H9 (cell line): ENCODE measurements around the gene CENPP. TPM values are rescaled to one million over a fixed set of nuclear protein-coding genes. Genes with fewer than 3 reads are reported as not detected.

Experiments used
- DNase-seq: peaks from one replicate; pipeline ENCODE4 v3.0.0-alpha.2; 2017
- H2AFZ ChIP-seq: one replicate; pipeline ENCODE4 v1.6.1; 2013; ENCODE audit warnings: mild to moderate bottlenecking, low read length, control low read depth, moderate library complexity
- H2AK5ac ChIP-seq: 2 replicates; pipeline ENCODE4 v1.6.1; 2013; ENCODE audit warnings: low read length, control low read depth, mixed read lengths; ENCODE audit not compliant: insufficient read length
- H2BK120ac ChIP-seq: one replicate; pipeline ENCODE4 v1.6.1; 2013; ENCODE audit warnings: low read depth, mild to moderate bottlenecking, low read length, control low read depth, inconsistent platforms; ENCODE audit not compliant: poor library complexity, severe bottlenecking
- H2BK12ac ChIP-seq: 2 replicates; pipeline ENCODE4 v1.6.1; 2013; ENCODE audit warnings: low read length, control low read depth, mixed read lengths, low read depth; ENCODE audit not compliant: insufficient read length
- H2BK15ac ChIP-seq: 2 replicates; pipeline ENCODE4 v1.6.1; 2013; ENCODE audit warnings: low read depth, low read length, control low read depth
- H2BK20ac ChIP-seq: one replicate; pipeline ENCODE4 v1.6.1; 2013; ENCODE audit warnings: low read depth, mild to moderate bottlenecking, low read length, control low read depth, inconsistent platforms; ENCODE audit not compliant: poor library complexity, severe bottlenecking
- H2BK5ac ChIP-seq: 2 replicates; pipeline ENCODE4 v1.6.1; 2013; ENCODE audit warnings: low read length, control low read depth, mixed read lengths; ENCODE audit not compliant: insufficient read length
- H3K14ac ChIP-seq: 2 replicates; pipeline ENCODE4 v1.6.1; 2013; ENCODE audit warnings: low read length, control low read depth; ENCODE audit not compliant: insufficient read depth
- H3K18ac ChIP-seq: 2 replicates; pipeline ENCODE4 v1.6.1; 2013; ENCODE audit warnings: low read depth, mild to moderate bottlenecking, mixed read lengths, low read length, control low read depth; ENCODE audit not compliant: insufficient read length
- H3K23ac ChIP-seq: 2 replicates; pipeline ENCODE4 v1.6.1; 2013; ENCODE audit warnings: low read length, control low read depth, mixed read lengths, low read depth; ENCODE audit not compliant: insufficient read length
- H3K23me2 ChIP-seq: 2 replicates; pipeline ENCODE4 v1.6.1; 2013; ENCODE audit warnings: low read depth, mild to moderate bottlenecking, mixed read lengths, low read length, control low read depth; ENCODE audit not compliant: insufficient read length, poor library complexity, severe bottlenecking
- H3K27ac ChIP-seq: 2 replicates; pipeline ENCODE4 v1.5.1; 2013; ENCODE audit warnings: low read length, control low read depth, mixed read lengths, low read depth; ENCODE audit not compliant: insufficient read length
- H3K27me3 ChIP-seq: 2 replicates; pipeline ENCODE4 v1.6.1; 2013; ENCODE audit warnings: low read length, control low read depth, inconsistent platforms; ENCODE audit not compliant: insufficient read depth
- H3K4ac ChIP-seq: 2 replicates; pipeline ENCODE4 v1.6.1; 2013; ENCODE audit warnings: low read depth, mild to moderate bottlenecking, control low read depth, inconsistent platforms, low read length, moderate library complexity
- H3K4me1 ChIP-seq: 2 replicates; pipeline ENCODE4 v1.6.1; 2013; ENCODE audit warnings: low read length, control low read depth, inconsistent platforms; ENCODE audit not compliant: insufficient read depth
- H3K4me2 ChIP-seq: 2 replicates; pipeline ENCODE4 v1.6.1; 2013; ENCODE audit warnings: low read length, control low read depth, mixed read lengths; ENCODE audit not compliant: insufficient read length, insufficient read depth
- H3K56ac ChIP-seq: 2 replicates; pipeline ENCODE4 v1.6.1; 2013; ENCODE audit warnings: low read depth, mild to moderate bottlenecking, mixed read lengths, low read length, control low read depth; ENCODE audit not compliant: insufficient read length
- H3K79me1 ChIP-seq: 2 replicates; pipeline ENCODE4 v1.6.1; 2013; ENCODE audit warnings: low read depth, mild to moderate bottlenecking, moderate library complexity, low read length, control low read depth, inconsistent platforms; ENCODE audit not compliant: insufficient read depth, poor library complexity, severe bottlenecking
- H3K79me2 ChIP-seq: 2 replicates; pipeline ENCODE4 v1.6.1; 2013; ENCODE audit warnings: low read length, control low read depth, inconsistent platforms; ENCODE audit not compliant: insufficient read depth
- H3K9ac ChIP-seq: 2 replicates; pipeline ENCODE4 v1.6.1; 2013; ENCODE audit warnings: low read length, control low read depth, mixed read lengths; ENCODE audit not compliant: insufficient read length; ENCODE audit errors: extremely low read depth
- H3K9me3 ChIP-seq: one replicate; pipeline ENCODE4 v1.6.1; 2013; ENCODE audit warnings: low read depth, low read length, inconsistent platforms; ENCODE audit not compliant: control insufficient read depth
- H3T11ph ChIP-seq: one replicate; pipeline ENCODE4 v1.6.1; 2013; ENCODE audit warnings: mild to moderate bottlenecking, low read length, control low read depth, inconsistent platforms
- H4K20me1 ChIP-seq: one replicate; pipeline ENCODE4 v1.6.1; 2013; ENCODE audit not compliant: control insufficient read depth, insufficient read length, insufficient read depth
- H4K5ac ChIP-seq: 2 replicates; pipeline ENCODE4 v1.6.1; 2013; ENCODE audit warnings: low read depth, mild to moderate bottlenecking, mixed read lengths, low read length, control low read depth; ENCODE audit not compliant: insufficient read length
- H4K8ac ChIP-seq: replicated peaks from 2 replicates; pipeline ENCODE4 v1.6.1; 2013; ENCODE audit warnings: low read length, control low read depth, mixed read lengths, low read depth; ENCODE audit not compliant: insufficient read length
- H4K91ac ChIP-seq: 2 replicates; pipeline ENCODE4 v1.6.1; 2013; ENCODE audit warnings: low read depth, mild to moderate bottlenecking, moderate library complexity, mixed read lengths, low read length, control low read depth; ENCODE audit not compliant: insufficient read length
- H3K27ac Mint-ChIP-seq, 3 experiments: 2 replicates in 2 of 3; 3 replicates in 1 of 3; pipeline ENCODE4 v1.8.0; 2020 to 2021; ENCODE audit warnings: mixed read lengths in 3 of 3, mild to moderate bottlenecking in 1 of 3, moderate library complexity in 1 of 3
- H3K27me3 Mint-ChIP-seq: 2 replicates; pipeline ENCODE4 v1.8.0; 2021; ENCODE audit warnings: low read depth, mild to moderate bottlenecking, moderate library complexity, mixed read lengths
- H3K36me3 Mint-ChIP-seq, 3 experiments: 2 replicates in 2 of 3; 3 replicates in 1 of 3; pipeline ENCODE4 v1.8.0; 2020 to 2021; ENCODE audit warnings: low read depth in 3 of 3, mixed read lengths in 3 of 3; ENCODE audit not compliant: insufficient read depth in 1 of 3
- H3K4me1 Mint-ChIP-seq, 2 experiments: 2 replicates each; pipeline ENCODE4 v1.8.0; 2020; ENCODE audit warnings: mixed read lengths in 2 of 2
- H3K4me3 Mint-ChIP-seq, 2 experiments: 2 replicates in 1 of 2; 3 replicates in 1 of 2; pipeline ENCODE4 v1.8.0; 2020 to 2021; ENCODE audit warnings: mild to moderate bottlenecking in 2 of 2, mixed read lengths in 2 of 2, moderate library complexity in 1 of 2
- H3K9me3 Mint-ChIP-seq, 2 experiments: 2 replicates in 1 of 2; 3 replicates in 1 of 2; pipeline ENCODE4 v1.8.0; 2020; ENCODE audit warnings: mild to moderate bottlenecking in 2 of 2, mixed read lengths in 2 of 2, moderate library complexity in 1 of 2
- WGBS: extraction: QIAGEN DNeasy Blood & Tissue Kit; methylation state at CpG from one replicate; pipeline ENCODE4 v1.1.7; 2013; ENCODE audit warnings: missing lambda C conversion rate, low lambda C conversion rate, mixed read lengths; ENCODE audit not compliant: insufficient read length; ENCODE audit errors: extremely low coverage; 5-methylcytosine and 5-hydroxymethylcytosine counted together
- total RNA-seq: library from RNA; stranded (reverse); gene quantifications from 2 replicates; pipeline ENCODE4 v1.2.1, GENCODE V29; 2021
- TF ChIP-seq, protein P1 (sequence below): fragments of 200-600 bp; sonication (generic); conservative IDR thresholded peaks from 3 replicates; pipeline ENCODE4 v1.8.0; 2021; ENCODE audit warnings: antibody characterized with exemption, mild to moderate bottlenecking

CENPP gene
- total RNA-seq, 1 experiment from 2014 or later, result 9.1 TPM

DNA sequence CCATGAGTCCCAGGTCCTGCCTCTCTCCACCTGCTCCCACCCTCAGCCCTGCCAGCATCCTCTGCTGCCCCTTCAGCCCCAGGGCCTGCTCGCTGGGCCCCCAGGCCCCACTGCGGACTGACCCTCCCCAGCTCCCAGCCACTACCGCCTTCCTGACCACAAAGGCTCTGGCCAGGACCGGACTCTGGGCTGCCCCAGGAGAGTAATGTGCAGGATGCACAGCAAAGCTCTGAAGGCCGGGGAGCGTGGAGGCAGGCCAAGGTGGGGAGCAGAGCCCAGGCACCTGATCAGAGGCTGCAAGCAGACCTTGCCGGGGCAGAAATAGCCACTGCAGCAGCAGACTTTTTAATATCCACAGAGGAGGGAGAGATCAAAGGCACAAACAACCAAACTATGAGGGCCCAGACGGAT is 316.3 kb downstream of the CENPP start:
- DNase-seq, result peak; percentile 5
- no peaks in the 10 kb centered on the region for H3K9me3 ChIP-seq
- no peak overlapping the region for H3K27ac ChIP-seq
- H3K9ac ChIP-seq, result no peak overlapping the region
- no peak overlapping the region for H3K14ac ChIP-seq
- H3K79me2 ChIP-seq, result no peaks in the 10 kb centered on the region
- H3K23ac ChIP-seq, result no peak overlapping the region
- no peak overlapping the region for H2BK12ac ChIP-seq
- no peak overlapping the region for H3K4me2 ChIP-seq
- Mint-ChIP-seq H3K9me3 (no peaks in the 10 kb centered on the region), H3K4me1 (no peaks in the 10 kb centered on the region), H3K27ac (no peak overlapping the region), H3K36me3 (peaks cover 17 to 66% (median 40%) of the 10 kb centered on the region in 3 experiments; a peak in 6 of 7 replicates), H3K4me3 (no peak overlapping the region), H3K27me3 (no peaks in the 10 kb centered on the region)
- no peak overlapping the region for H3K56ac ChIP-seq
- no peak overlapping the region for H2AK5ac ChIP-seq
- no peak overlapping the region for H2BK5ac ChIP-seq
- no peak overlapping the region for H2BK15ac ChIP-seq
- WGBS, result no CpG with 5 or more reads among the region's 8 CpGs
- H4K91ac ChIP-seq, result no peak overlapping the region
- no peaks in the 10 kb centered on the region for H4K20me1 ChIP-seq
- no peaks in the 10 kb centered on the region for H3K27me3 ChIP-seq
- H2AFZ ChIP-seq, result no peak overlapping the region
- H2BK120ac ChIP-seq, result no peak overlapping the region
- TF ChIP-seq, protein P1, sequence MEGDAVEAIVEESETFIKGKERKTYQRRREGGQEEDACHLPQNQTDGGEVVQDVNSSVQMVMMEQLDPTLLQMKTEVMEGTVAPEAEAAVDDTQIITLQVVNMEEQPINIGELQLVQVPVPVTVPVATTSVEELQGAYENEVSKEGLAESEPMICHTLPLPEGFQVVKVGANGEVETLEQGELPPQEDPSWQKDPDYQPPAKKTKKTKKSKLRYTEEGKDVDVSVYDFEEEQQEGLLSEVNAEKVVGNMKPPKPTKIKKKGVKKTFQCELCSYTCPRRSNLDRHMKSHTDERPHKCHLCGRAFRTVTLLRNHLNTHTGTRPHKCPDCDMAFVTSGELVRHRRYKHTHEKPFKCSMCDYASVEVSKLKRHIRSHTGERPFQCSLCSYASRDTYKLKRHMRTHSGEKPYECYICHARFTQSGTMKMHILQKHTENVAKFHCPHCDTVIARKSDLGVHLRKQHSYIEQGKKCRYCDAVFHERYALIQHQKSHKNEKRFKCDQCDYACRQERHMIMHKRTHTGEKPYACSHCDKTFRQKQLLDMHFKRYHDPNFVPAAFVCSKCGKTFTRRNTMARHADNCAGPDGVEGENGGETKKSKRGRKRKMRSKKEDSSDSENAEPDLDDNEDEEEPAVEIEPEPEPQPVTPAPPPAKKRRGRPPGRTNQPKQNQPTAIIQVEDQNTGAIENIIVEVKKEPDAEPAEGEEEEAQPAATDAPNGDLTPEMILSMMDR, result no peak
- no peak overlapping the region for H2BK20ac ChIP-seq
- no peak overlapping the region for H3T11ph ChIP-seq
- H3K23me2 ChIP-seq, result no peaks in the 10 kb centered on the region
- no peak overlapping the region for H4K8ac ChIP-seq
- H3K18ac ChIP-seq, result no peak overlapping the region
- no peaks in the 10 kb centered on the region for H3K79me1 ChIP-seq
- H3K4ac ChIP-seq, result no peak overlapping the region
- no peak overlapping the region for H4K5ac ChIP-seq
- H3K4me1 ChIP-seq, result no peaks in the 10 kb centered on the region
